Endothelial cell of umbilical vein (primary cell): ENCODE data around the gene TPRA1.

Experiments
- CTCF ChIP-seq, 2 donors: IDR thresholded peaks; 1 replicate in 1 of 2; 2 replicates in 1 of 2; pipeline ENCODE4 v1.5.1; 2011; ENCODE audit warnings: low read length in 2 of 2, mild to moderate bottlenecking in 2 of 2, moderate library complexity in 2 of 2, control low read depth in 1 of 2, inconsistent platforms in 1 of 2, low read depth in 1 of 2; ENCODE audit not compliant: insufficient read depth in 1 of 2; ENCODE audit errors: extremely low read depth in 1 of 2
- EZH2 ChIP-seq: IDR thresholded peaks from 2 replicates; pipeline ENCODE4 v1.6.1; 2012; ENCODE audit warnings: borderline replicate concordance, low read depth, mild to moderate bottlenecking, moderate library complexity, low read length, inconsistent platforms; ENCODE audit not compliant: severe bottlenecking
- FOS ChIP-seq: IDR thresholded peaks from 2 replicates; pipeline ENCODE4 v1.6.1; 2011; ENCODE audit warnings: mild to moderate bottlenecking, low read length, moderate library complexity, borderline replicate concordance; ENCODE audit not compliant: insufficient read depth
- GATA2 ChIP-seq: IDR thresholded peaks from 2 replicates; pipeline ENCODE4 v1.7.0; 2011; ENCODE audit warnings: low read depth, mild to moderate bottlenecking, moderate library complexity, mixed read lengths, low read length; ENCODE audit not compliant: insufficient read length, insufficient read depth
- MAX ChIP-seq: IDR thresholded peaks from 2 replicates; pipeline ENCODE4 v1.6.1; 2011; ENCODE audit not compliant: insufficient read depth, insufficient read length
- MYC ChIP-seq: IDR thresholded peaks from one replicate; pipeline ENCODE4 v1.6.1; 2011; ENCODE audit warnings: mild to moderate bottlenecking, low read depth, low read length
- POLR2A ChIP-seq: IDR thresholded peaks from 2 replicates; pipeline ENCODE4 v1.6.1; 2012; ENCODE audit warnings: low read depth, mild to moderate bottlenecking, control low read depth, low read length
- POLR2AphosphoS5 ChIP-seq: IDR thresholded peaks from 2 replicates; pipeline ENCODE4 v1.6.1; 2012; ENCODE audit warnings: low read depth, mild to moderate bottlenecking, control low read depth, low read length, moderate library complexity; ENCODE audit not compliant: insufficient read depth

GRCh38 chr3:127531821-127532220 lies 58.7 kb downstream of the TPRA1 start:
- TF ChIP-seq CTCF (IDR thresholded peaks at IDR 0.05; ENCODE audit: extremely low read depth in 1 of 2, insufficient read depth in 1 of 2, low read depth in 1 of 2, low read length in 2 of 2) (no peak), MAX (no peak), POLR2A (no peak), GATA2 (no peak), POLR2AphosphoS5 (no peak), MYC (no peak), EZH2 (no peak), FOS (no peak)
